Measurements from ENCODE around the gene CC2D1B. TPM values are rescaled to one million over a fixed set of nuclear protein-coding genes. Genes with fewer than 3 reads are reported as not detected.

CC2D1B gene
- total and polyA plus RNA-seq, 8 donors = 11.6 to 81.0 (median 27.8) TPM

DNA sequence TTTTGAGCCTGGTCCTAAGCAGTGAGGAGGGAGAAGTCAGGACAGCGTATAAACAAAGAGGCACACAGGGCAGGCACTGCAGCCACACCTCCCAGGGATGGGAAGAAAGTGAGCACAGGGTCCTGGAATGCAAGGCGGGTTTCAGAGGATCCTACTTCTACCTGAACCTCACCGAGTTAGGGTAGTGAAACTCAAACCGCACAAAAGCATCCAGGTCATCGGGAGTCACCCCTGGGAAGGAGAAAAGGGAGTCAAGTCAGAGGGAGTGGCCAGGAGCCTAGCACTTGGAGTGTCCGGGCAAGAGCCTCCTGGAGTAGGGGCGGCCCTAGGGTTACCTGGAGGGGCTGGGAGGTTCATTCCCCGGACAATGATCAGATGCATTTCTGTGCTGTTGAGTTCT lies 10.6 kb downstream of the CC2D1B start:
- no peaks in the 10 kb centered on the region for H3K27me3 ChIP-seq
- WGBS, 5 donors = 93 to 95% (median 94%) methylated on average over 8 of the region's 8 CpGs
- H3K27ac ChIP-seq = no peak overlapping the region
- peaks cover 0 to 7% (median under 1%) of the 10 kb centered on the region in 4 donors for H3K4me1 ChIP-seq
- intact Hi-C loops (cut with DNase I; ENCODE audit: low total_unique reads) = loop anchor here (10.0 kb wide), 1 partner anchor 221 kb away; no protein-coding TSS in a partner anchor
- DNase-seq = no peak
- TF ChIP-seq, protein P1, sequence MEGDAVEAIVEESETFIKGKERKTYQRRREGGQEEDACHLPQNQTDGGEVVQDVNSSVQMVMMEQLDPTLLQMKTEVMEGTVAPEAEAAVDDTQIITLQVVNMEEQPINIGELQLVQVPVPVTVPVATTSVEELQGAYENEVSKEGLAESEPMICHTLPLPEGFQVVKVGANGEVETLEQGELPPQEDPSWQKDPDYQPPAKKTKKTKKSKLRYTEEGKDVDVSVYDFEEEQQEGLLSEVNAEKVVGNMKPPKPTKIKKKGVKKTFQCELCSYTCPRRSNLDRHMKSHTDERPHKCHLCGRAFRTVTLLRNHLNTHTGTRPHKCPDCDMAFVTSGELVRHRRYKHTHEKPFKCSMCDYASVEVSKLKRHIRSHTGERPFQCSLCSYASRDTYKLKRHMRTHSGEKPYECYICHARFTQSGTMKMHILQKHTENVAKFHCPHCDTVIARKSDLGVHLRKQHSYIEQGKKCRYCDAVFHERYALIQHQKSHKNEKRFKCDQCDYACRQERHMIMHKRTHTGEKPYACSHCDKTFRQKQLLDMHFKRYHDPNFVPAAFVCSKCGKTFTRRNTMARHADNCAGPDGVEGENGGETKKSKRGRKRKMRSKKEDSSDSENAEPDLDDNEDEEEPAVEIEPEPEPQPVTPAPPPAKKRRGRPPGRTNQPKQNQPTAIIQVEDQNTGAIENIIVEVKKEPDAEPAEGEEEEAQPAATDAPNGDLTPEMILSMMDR (IDR thresholded peaks at IDR 0.05) = no peak
- H3K36me3 ChIP-seq = peaks cover 77 to 100% (median 99%) of the 10 kb centered on the region in 4 donors
- no peaks in the 10 kb centered on the region for H3K9me3 ChIP-seq
- H3K4me3 ChIP-seq = no peak overlapping the region

DNA sequence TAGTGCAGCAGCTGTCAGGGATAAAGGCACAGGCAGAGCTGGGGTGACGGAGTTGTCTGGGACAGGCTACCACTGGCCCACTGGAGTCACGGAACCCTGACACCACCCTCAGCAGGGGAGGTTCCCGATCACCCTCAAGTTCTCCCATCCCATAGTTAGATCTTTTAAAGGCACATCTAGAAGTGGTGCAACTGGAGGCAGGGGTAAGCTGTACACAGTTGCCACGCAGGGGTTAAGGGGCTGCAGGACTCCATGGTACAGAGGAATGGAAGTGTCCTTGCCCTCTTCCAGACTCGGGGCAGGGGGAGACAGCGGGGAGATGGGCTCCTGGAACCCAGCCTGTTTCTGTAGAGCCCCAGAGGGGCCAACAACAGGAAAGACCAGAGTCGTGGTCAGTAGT lies 13.3 kb downstream of the CC2D1B start:
- H3K4me1 ChIP-seq = peaks cover 0 to 7% (median 2%) of the 10 kb centered on the region in 4 donors
- TF ChIP-seq, protein P1 (IDR thresholded peaks at IDR 0.05) = no peak
- TF ChIP-seq POLR2A (IDR thresholded peaks at IDR 0.05) (no peak), POLR2AphosphoS5 (IDR thresholded peaks at IDR 0.05) (no peak), EP300 (IDR thresholded peaks at IDR 0.05) (no peak)
- DNase-seq = no peak
- 78 to 85% (median 84%) methylated on average over 7 of the region's 7 CpGs for whole genome bisulfite sequencing, 5 donors
- H3K9me3 ChIP-seq = no peaks in the 10 kb centered on the region
- H3K27me3 ChIP-seq = no peaks in the 10 kb centered on the region
- no peak overlapping the region for H3K4me3 ChIP-seq
- H3K36me3 ChIP-seq = peaks cover 50 to 79% (median 78%) of the 10 kb centered on the region in 4 donors
- H3K27ac ChIP-seq = peak overlapping the region in 1 of 5 donors; percentile 3
- intact Hi-C loops (cut with DNase I; ENCODE audit: low total_unique reads) = loop anchor here (10.0 kb wide), 1 partner anchor 218 kb away; no protein-coding TSS in a partner anchor

DNA sequence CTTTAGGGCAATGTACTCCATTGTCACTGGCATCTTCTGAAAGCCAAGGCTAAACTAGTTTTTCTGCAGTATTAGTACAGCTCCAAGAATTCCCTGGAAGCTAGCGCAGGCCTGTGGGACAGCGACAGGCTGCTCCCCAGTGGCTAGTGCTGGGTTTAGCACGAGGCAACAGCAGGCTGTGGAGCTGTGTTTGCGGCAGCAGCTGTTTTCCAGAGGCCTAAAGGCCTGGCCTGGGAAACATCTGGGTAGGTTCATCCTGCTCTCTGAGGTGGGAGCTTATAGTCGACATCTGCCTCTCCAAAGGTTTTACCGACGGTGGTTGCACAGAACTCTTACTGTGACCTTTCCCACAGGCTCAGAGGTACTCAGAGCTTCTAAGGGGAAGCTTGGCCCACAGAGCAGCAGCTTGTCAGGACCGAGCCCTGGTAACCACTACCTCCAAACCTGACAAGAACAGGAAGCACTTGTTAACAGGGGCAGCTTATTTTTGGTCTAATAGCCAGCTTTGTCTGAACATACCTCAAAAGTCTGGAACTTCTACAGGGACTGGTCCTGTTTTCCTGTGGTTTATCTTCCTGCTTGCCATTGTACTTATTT lies 17.2 kb downstream of the CC2D1B start:
- no peak overlapping the region for H3K4me3 ChIP-seq
- DNase-seq = peak in 1 of 2 donors; percentile 68
- WGBS, 5 donors = 51 to 64% (median 59%) methylated on average over 6 to 8 of the region's 8 CpGs
- H3K27me3 ChIP-seq = no peaks in the 10 kb centered on the region
- H3K27ac ChIP-seq = peak overlapping the region in 1 of 5 donors; percentile 6
- peaks cover 14 to 69% (median 50%) of the 10 kb centered on the region in 4 donors for H3K36me3 ChIP-seq
- TF ChIP-seq EP300 (IDR thresholded peaks at IDR 0.05) = no peak
- no peak for TF ChIP-seq POLR2A (IDR thresholded peaks at IDR 0.05)
- TF ChIP-seq, protein P1 (IDR thresholded peaks at IDR 0.05) = no peak
- no peak for TF ChIP-seq POLR2AphosphoS5 (IDR thresholded peaks at IDR 0.05)
- H3K4me1 ChIP-seq = peaks cover 0 to 7% (median 2%) of the 10 kb centered on the region in 4 donors
- H3K9me3 ChIP-seq = no peaks in the 10 kb centered on the region
- intact Hi-C loops (cut with DNase I; ENCODE audit: low total_unique reads) = no loop called here

DNA sequence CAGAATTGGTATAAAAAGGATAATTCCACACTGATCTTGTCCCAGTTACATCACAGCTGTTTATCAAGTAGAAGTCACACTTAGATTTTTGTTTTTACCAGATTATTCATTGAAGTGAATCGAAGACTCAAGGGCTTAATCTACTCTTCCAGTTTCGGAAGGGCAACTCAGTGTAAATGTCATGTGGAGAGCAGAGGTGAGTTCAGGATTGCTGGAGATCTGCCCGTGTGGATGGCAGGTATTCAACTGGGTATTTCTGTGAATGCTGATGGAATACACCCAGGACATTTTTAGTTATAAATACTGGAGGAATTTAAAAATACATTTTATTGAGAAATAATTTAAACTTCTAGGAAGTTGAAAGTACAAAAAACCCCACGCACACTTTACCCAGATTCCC lies 19.4 kb downstream of the CC2D1B start:
- WGBS, 5 donors = 57 to 86% (median 64%) methylated on average over 4 of the region's 4 CpGs
- Histone ChIP-seq H3K4me3 (no peak overlapping the region), H3K4me1 (peaks cover 0 to 7% (median 2%) of the 10 kb centered on the region in 4 donors), H3K27me3 (no peaks in the 10 kb centered on the region), H3K9me3 (no peaks in the 10 kb centered on the region), H3K36me3 (peaks cover 0 to 53% (median 31%) of the 10 kb centered on the region in 4 donors), H3K27ac (no peak overlapping the region)
- no peak for TF ChIP-seq POLR2AphosphoS5 (IDR thresholded peaks at IDR 0.05)
- TF ChIP-seq, protein P1 (IDR thresholded peaks at IDR 0.05) = no peak
- no peak for TF ChIP-seq POLR2A (IDR thresholded peaks at IDR 0.05)
- no peak for TF ChIP-seq EP300 (IDR thresholded peaks at IDR 0.05)
- intact Hi-C loops (cut with DNase I; ENCODE audit: low total_unique reads) = no loop called here
- no peak for DNase-seq
